GM23338 (cell line): Measurements from ENCODE around the gene CRYBB3. TPM values are rescaled to one million over a fixed set of nuclear protein-coding genes. Genes with fewer than 3 reads are reported as not detected.

Experiments used
- ATAC-seq: fragments of 200-7000 bp; cut with Tn5 transposase; 3 replicates; pipeline ENCODE4 v1.9.1; 2020
- DNase-seq: peaks from one replicate; pipeline ENCODE4 v3.0.0-alpha.2; 2015; ENCODE audit warnings: low spot score
- H2AFZ ChIP-seq: fragments of 200-600 bp; sonication (generic); 2 replicates; pipeline ENCODE4 v1.8.0; 2016; ENCODE audit warnings: antibody characterized with exemption, mild to moderate bottlenecking, moderate library complexity
- H3F3A ChIP-seq: fragments of 200-600 bp; sonication (generic); replicated peaks from 2 replicates; pipeline ENCODE4 v1.8.0; 2017; ENCODE audit warnings: antibody characterized with exemption, mixed run types, low read depth
- H3K27ac ChIP-seq: fragments of 200-600 bp; sonication (generic); 2 replicates; pipeline ENCODE4 v1.6.1; 2016; ENCODE audit warnings: low read depth
- H3K27me3 ChIP-seq: fragments of 200-600 bp; sonication (generic); 2 replicates; pipeline ENCODE4 v1.8.0; 2016; ENCODE audit warnings: mild to moderate bottlenecking, mixed run types, moderate library complexity; ENCODE audit not compliant: insufficient read depth
- H3K36me3 ChIP-seq: fragments of 200-600 bp; sonication (generic); 2 replicates; pipeline ENCODE4 v1.8.0; 2016; ENCODE audit warnings: mild to moderate bottlenecking; ENCODE audit not compliant: insufficient read depth
- H3K4me1 ChIP-seq: fragments of 200-600 bp; sonication (generic); 2 replicates; pipeline ENCODE4 v1.8.0; 2016; ENCODE audit warnings: mild to moderate bottlenecking, moderate library complexity; ENCODE audit not compliant: insufficient read depth
- H3K4me2 ChIP-seq: fragments of 200-600 bp; sonication (generic); 2 replicates; pipeline ENCODE4 v1.7.1; 2017; ENCODE audit warnings: mixed run types
- H3K4me3 ChIP-seq: fragments of 200-600 bp; sonication (generic); 2 replicates; pipeline ENCODE4 v1.6.1; 2016; ENCODE audit warnings: mixed run types
- H3K79me2 ChIP-seq: fragments of 200-600 bp; sonication (generic); replicated peaks from 2 replicates; pipeline ENCODE4 v1.8.0; 2017; ENCODE audit warnings: mild to moderate bottlenecking; ENCODE audit not compliant: insufficient read depth
- H3K9me2 ChIP-seq: fragments of 200-600 bp; sonication (generic); 2 replicates; pipeline ENCODE4 v1.8.0; 2017; ENCODE audit not compliant: insufficient read depth
- H4K20me1 ChIP-seq: fragments of 200-600 bp; sonication (generic); replicated peaks from 2 replicates; pipeline ENCODE4 v1.8.0; 2017; ENCODE audit warnings: mild to moderate bottlenecking; ENCODE audit not compliant: insufficient read depth
- H3K27ac Mint-ChIP-seq: 2 replicates; pipeline ENCODE4 v1.8.0; 2020; ENCODE audit warnings: inconsistent platforms, mild to moderate bottlenecking, moderate library complexity, mixed read lengths
- H3K27me3 Mint-ChIP-seq: 3 replicates; pipeline ENCODE4 v1.8.0; 2022; ENCODE audit warnings: low read depth, mild to moderate bottlenecking, moderate library complexity, mixed read lengths, inconsistent platforms; ENCODE audit not compliant: insufficient read depth, poor library complexity
- H3K36me3 Mint-ChIP-seq: 3 replicates; pipeline ENCODE4 v1.8.0; 2021; ENCODE audit warnings: low read depth, mild to moderate bottlenecking, inconsistent platforms, moderate library complexity, mixed read lengths
- H3K4me1 Mint-ChIP-seq: 3 replicates; pipeline ENCODE4 v1.8.0; 2020; ENCODE audit warnings: mild to moderate bottlenecking, inconsistent platforms, mixed read lengths
- H3K4me3 Mint-ChIP-seq: 3 replicates; pipeline ENCODE4 v1.8.0; 2021; ENCODE audit warnings: moderate library complexity, mild to moderate bottlenecking, inconsistent platforms, mixed read lengths
- H3K9me3 Mint-ChIP-seq: 3 replicates; pipeline ENCODE4 v1.8.0; 2020; ENCODE audit warnings: moderate library complexity, mild to moderate bottlenecking, inconsistent platforms, mixed read lengths
- CREB1 ChIP-seq: fragments of 250-450 bp; sonication (Bioruptor Pico); IDR thresholded peaks from 2 replicates; pipeline ENCODE4 v1.5.0; 2020; ENCODE audit warnings: low read depth, mild to moderate bottlenecking, moderate library complexity
- EZH2 ChIP-seq: fragments of 200-600 bp; sonication (generic); IDR thresholded peaks from one replicate; pipeline ENCODE4 v1.8.0; 2017; ENCODE audit warnings: antibody characterized with exemption, mild to moderate bottlenecking, low read depth; ENCODE audit not compliant: unreplicated experiment
- EZH2phosphoT487 ChIP-seq: fragments of 200-600 bp; sonication (generic); IDR thresholded peaks from one replicate; pipeline ENCODE4 v1.8.1; 2018; ENCODE audit warnings: antibody characterized with exemption; ENCODE audit not compliant: unreplicated experiment
- JUNB ChIP-seq: IDR thresholded peaks from one replicate; pipeline ENCODE4 v1.6.1; 2016; ENCODE audit warnings: antibody characterized with exemption; ENCODE audit not compliant: unreplicated experiment
- NANOG ChIP-seq: IDR thresholded peaks from 2 replicates; pipeline ENCODE4 v1.6.1; 2016; ENCODE audit warnings: antibody characterized with exemption, borderline replicate concordance
- POLR2AphosphoS5 ChIP-seq: IDR thresholded peaks from 2 replicates; pipeline ENCODE4 v1.6.1; 2016; ENCODE audit warnings: antibody characterized with exemption, low read depth
- STAT1 ChIP-seq: IDR thresholded peaks from one replicate; pipeline ENCODE4 v1.6.1; 2016; ENCODE audit warnings: antibody characterized with exemption; ENCODE audit not compliant: unreplicated experiment
- ZNF114 ChIP-seq: fragments of 250-450 bp; sonication (Bioruptor Pico); IDR thresholded peaks from 2 replicates; pipeline ENCODE4 v1.5.0; 2020; ENCODE audit warnings: mild to moderate bottlenecking, moderate library complexity
- ZNF331 ChIP-seq: fragments of 250-450 bp; sonication (Bioruptor Pico); IDR thresholded peaks from 2 replicates; pipeline ENCODE4 v1.5.0; 2020; ENCODE audit warnings: low read depth, mild to moderate bottlenecking, moderate library complexity
- polyA plus RNA-seq: library from polyadenylated mRNA; unstranded; fragments of >200 nt; fragmentation: Nextera tagmentation; extraction: Ambion mirVana; gene quantifications from 2 replicates; pipeline ENCODE4 v1.2.1, GENCODE V29; 2016
- total RNA-seq: library from RNA; depleted of rRNA; stranded (reverse); fragments of >200 nt; shearing (Covaris generic); gene quantifications from 2 replicates; pipeline ENCODE4 v1.2.3, GENCODE V29; 2014
- TF ChIP-seq, protein P1 (sequence below): IDR thresholded peaks from 2 replicates; pipeline ENCODE4 v1.6.1; 2016; ENCODE audit warnings: antibody characterized with exemption
- TF ChIP-seq, protein P2 (sequence below): fragments of 250-450 bp; sonication (Bioruptor Pico); IDR thresholded peaks from 2 replicates; pipeline ENCODE4 v1.5.0; 2020; ENCODE audit warnings: mild to moderate bottlenecking, moderate library complexity
- TF ChIP-seq, protein P3 (sequence below): IDR thresholded peaks from one replicate; pipeline ENCODE4 v1.6.1; 2018; ENCODE audit warnings: antibody characterized with exemption; ENCODE audit not compliant: unreplicated experiment
- TF ChIP-seq, protein P4 (sequence below), 2 experiments: fragments of 200-600 bp in 1 of 2; sonication (generic) in 1 of 2; conservative IDR thresholded peaks; 2 replicates each; pipeline versions ENCODE4 v1.5.1 to v1.6.1; 2016 to 2017; ENCODE audit warnings: antibody characterized with exemption in 2 of 2, low read depth in 2 of 2, mild to moderate bottlenecking in 2 of 2, moderate library complexity in 1 of 2

CRYBB3 gene
- total and polyA plus RNA-seq, 2 experiments from 2014 or later = 0.28 TPM; not detected in 1

DNA sequence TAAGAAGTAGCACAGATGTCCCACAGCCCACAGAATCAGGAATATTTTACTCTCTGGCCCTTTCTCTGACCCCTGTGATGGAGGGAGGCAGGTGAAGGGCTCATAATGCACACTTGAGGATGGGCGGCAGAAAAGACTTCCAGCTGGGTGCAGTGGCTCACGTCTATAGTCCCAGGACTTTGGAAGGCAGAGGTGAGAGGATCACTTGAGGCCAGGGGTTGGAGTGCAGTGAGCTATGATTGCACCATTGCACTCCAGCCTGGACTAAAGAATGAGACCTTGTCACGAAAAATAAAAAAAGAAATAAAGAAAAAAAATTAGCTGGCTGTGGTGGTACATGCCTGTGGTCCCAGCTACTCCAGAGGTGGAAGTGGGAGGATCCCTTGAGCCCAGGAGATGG, 13.5 kb upstream of the CRYBB3 start:
- Mint-ChIP-seq H3K27ac (no peak overlapping the region), H3K36me3 (peaks cover 52% of the 10 kb centered on the region), H3K4me3 (no peak overlapping the region), H3K9me3 (no peaks in the 10 kb centered on the region; the same call in 2 of the 3 replicates), H3K27me3 (peaks cover 5% of the 10 kb centered on the region), H3K4me1 (no peaks in the 10 kb centered on the region)
- H3K4me2 ChIP-seq = no peak overlapping the region
- H3K36me3 ChIP-seq = no peaks in the 10 kb centered on the region
- no peak overlapping the region for H3K27ac ChIP-seq
- no peaks in the 10 kb centered on the region for H3K27me3 ChIP-seq
- ATAC-seq = no peak
- no peaks in the 10 kb centered on the region for H3K9me2 ChIP-seq
- H3K79me2 ChIP-seq = no peaks in the 10 kb centered on the region
- H3F3A ChIP-seq = no peaks in the 10 kb centered on the region
- DNase-seq = no peak
- H3K4me3 ChIP-seq = no peak overlapping the region
- no peaks in the 10 kb centered on the region for H3K4me1 ChIP-seq
- no peak for TF ChIP-seq ZNF331 (CRISPR knock-in tag)
- TF ChIP-seq, protein P1, sequence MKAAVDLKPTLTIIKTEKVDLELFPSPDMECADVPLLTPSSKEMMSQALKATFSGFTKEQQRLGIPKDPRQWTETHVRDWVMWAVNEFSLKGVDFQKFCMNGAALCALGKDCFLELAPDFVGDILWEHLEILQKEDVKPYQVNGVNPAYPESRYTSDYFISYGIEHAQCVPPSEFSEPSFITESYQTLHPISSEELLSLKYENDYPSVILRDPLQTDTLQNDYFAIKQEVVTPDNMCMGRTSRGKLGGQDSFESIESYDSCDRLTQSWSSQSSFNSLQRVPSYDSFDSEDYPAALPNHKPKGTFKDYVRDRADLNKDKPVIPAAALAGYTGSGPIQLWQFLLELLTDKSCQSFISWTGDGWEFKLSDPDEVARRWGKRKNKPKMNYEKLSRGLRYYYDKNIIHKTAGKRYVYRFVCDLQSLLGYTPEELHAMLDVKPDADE = no peak
- TF ChIP-seq, protein P2, sequence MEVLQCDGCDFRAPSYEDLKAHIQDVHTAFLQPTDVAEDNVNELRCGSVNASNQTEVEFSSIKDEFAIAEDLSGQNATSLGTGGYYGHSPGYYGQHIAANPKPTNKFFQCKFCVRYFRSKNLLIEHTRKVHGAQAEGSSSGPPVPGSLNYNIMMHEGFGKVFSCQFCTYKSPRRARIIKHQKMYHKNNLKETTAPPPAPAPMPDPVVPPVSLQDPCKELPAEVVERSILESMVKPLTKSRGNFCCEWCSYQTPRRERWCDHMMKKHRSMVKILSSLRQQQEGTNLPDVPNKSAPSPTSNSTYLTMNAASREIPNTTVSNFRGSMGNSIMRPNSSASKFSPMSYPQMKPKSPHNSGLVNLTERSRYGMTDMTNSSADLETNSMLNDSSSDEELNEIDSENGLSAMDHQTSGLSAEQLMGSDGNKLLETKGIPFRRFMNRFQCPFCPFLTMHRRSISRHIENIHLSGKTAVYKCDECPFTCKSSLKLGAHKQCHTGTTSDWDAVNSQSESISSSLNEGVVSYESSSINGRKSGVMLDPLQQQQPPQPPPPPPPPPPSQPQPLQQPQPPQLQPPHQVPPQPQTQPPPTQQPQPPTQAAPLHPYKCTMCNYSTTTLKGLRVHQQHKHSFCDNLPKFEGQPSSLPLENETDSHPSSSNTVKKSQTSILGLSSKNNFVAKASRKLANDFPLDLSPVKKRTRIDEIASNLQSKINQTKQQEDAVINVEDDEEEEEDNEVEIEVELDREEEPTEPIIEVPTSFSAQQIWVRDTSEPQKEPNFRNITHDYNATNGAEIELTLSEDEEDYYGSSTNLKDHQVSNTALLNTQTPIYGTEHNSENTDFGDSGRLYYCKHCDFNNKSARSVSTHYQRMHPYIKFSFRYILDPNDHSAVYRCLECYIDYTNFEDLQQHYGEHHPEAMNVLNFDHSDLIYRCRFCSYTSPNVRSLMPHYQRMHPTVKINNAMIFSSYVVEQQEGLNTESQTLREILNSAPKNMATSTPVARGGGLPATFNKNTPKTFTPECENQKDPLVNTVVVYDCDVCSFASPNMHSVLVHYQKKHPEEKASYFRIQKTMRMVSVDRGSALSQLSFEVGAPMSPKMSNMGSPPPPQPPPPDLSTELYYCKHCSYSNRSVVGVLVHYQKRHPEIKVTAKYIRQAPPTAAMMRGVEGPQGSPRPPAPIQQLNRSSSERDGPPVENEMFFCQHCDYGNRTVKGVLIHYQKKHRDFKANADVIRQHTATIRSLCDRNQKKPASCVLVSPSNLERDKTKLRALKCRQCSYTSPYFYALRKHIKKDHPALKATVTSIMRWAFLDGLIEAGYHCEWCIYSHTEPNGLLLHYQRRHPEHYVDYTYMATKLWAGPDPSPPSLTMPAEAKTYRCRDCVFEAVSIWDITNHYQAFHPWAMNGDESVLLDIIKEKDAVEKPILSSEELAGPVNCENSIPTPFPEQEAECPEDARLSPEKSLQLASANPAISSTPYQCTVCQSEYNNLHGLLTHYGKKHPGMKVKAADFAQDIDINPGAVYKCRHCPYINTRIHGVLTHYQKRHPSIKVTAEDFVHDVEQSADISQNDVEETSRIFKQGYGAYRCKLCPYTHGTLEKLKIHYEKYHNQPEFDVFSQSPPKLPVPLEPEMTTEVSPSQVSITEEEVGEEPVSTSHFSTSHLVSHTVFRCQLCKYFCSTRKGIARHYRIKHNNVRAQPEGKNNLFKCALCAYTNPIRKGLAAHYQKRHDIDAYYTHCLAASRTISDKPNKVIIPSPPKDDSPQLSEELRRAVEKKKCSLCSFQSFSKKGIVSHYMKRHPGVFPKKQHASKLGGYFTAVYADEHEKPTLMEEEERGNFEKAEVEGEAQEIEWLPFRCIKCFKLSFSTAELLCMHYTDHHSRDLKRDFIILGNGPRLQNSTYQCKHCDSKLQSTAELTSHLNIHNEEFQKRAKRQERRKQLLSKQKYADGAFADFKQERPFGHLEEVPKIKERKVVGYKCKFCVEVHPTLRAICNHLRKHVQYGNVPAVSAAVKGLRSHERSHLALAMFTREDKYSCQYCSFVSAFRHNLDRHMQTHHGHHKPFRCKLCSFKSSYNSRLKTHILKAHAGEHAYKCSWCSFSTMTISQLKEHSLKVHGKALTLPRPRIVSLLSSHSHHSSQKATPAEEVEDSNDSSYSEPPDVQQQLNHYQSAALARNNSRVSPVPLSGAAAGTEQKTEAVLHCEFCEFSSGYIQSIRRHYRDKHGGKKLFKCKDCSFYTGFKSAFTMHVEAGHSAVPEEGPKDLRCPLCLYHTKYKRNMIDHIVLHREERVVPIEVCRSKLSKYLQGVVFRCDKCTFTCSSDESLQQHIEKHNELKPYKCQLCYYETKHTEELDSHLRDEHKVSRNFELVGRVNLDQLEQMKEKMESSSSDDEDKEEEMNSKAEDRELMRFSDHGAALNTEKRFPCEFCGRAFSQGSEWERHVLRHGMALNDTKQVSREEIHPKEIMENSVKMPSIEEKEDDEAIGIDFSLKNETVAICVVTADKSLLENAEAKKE = no peak
- no peak for TF ChIP-seq POLR2AphosphoS5
- TF ChIP-seq, protein P3, sequence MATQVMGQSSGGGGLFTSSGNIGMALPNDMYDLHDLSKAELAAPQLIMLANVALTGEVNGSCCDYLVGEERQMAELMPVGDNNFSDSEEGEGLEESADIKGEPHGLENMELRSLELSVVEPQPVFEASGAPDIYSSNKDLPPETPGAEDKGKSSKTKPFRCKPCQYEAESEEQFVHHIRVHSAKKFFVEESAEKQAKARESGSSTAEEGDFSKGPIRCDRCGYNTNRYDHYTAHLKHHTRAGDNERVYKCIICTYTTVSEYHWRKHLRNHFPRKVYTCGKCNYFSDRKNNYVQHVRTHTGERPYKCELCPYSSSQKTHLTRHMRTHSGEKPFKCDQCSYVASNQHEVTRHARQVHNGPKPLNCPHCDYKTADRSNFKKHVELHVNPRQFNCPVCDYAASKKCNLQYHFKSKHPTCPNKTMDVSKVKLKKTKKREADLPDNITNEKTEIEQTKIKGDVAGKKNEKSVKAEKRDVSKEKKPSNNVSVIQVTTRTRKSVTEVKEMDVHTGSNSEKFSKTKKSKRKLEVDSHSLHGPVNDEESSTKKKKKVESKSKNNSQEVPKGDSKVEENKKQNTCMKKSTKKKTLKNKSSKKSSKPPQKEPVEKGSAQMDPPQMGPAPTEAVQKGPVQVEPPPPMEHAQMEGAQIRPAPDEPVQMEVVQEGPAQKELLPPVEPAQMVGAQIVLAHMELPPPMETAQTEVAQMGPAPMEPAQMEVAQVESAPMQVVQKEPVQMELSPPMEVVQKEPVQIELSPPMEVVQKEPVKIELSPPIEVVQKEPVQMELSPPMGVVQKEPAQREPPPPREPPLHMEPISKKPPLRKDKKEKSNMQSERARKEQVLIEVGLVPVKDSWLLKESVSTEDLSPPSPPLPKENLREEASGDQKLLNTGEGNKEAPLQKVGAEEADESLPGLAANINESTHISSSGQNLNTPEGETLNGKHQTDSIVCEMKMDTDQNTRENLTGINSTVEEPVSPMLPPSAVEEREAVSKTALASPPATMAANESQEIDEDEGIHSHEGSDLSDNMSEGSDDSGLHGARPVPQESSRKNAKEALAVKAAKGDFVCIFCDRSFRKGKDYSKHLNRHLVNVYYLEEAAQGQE = no peak
- no peak for TF ChIP-seq EZH2phosphoT487
- TF ChIP-seq STAT1 = no peak
- no peak for TF ChIP-seq CREB1
- TF ChIP-seq, protein P4, sequence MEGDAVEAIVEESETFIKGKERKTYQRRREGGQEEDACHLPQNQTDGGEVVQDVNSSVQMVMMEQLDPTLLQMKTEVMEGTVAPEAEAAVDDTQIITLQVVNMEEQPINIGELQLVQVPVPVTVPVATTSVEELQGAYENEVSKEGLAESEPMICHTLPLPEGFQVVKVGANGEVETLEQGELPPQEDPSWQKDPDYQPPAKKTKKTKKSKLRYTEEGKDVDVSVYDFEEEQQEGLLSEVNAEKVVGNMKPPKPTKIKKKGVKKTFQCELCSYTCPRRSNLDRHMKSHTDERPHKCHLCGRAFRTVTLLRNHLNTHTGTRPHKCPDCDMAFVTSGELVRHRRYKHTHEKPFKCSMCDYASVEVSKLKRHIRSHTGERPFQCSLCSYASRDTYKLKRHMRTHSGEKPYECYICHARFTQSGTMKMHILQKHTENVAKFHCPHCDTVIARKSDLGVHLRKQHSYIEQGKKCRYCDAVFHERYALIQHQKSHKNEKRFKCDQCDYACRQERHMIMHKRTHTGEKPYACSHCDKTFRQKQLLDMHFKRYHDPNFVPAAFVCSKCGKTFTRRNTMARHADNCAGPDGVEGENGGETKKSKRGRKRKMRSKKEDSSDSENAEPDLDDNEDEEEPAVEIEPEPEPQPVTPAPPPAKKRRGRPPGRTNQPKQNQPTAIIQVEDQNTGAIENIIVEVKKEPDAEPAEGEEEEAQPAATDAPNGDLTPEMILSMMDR (conservative IDR thresholded peaks at IDR 0.05; ENCODE audit: low read depth in 2 of 2) = no peak
- no peak for TF ChIP-seq ZNF114 (CRISPR knock-in tag)
- TF ChIP-seq NANOG = no peak
- no peak for TF ChIP-seq EZH2
- TF ChIP-seq JUNB = no peak
- no peaks in the 10 kb centered on the region; the same call in 1 of the 2 replicates for H4K20me1 ChIP-seq
- H2AFZ ChIP-seq = no peak overlapping the region
